H1 (cell line): ENCODE data around the gene CACNA2D3.

ENCODE experiments used
- CTCF ChIP-seq, 3 experiments: IDR thresholded peaks; 1 replicate in 2 of 3; 2 replicates in 1 of 3; pipeline versions ENCODE4 v1.5.1 to v1.6.1; 2011; ENCODE audit warnings: low read length in 3 of 3, mild to moderate bottlenecking in 3 of 3, inconsistent platforms in 2 of 3, low read depth in 1 of 3, moderate library complexity in 1 of 3; ENCODE audit not compliant: insufficient read depth in 1 of 3; ENCODE audit errors: control extremely low read depth in 1 of 3
- POLR2A ChIP-seq, 2 experiments: IDR thresholded peaks; 1 replicate in 1 of 2; 2 replicates in 1 of 2; pipeline ENCODE4 v1.6.1; 2011; ENCODE audit warnings: low read depth in 2 of 2, low read length in 2 of 2, mild to moderate bottlenecking in 2 of 2; ENCODE audit errors: control extremely low read depth in 1 of 2
- TBP ChIP-seq: IDR thresholded peaks from 2 replicates; pipeline ENCODE4 v1.6.1; 2011; ENCODE audit warnings: low read depth, low read length, improper control_type of control experiment
- ZNF274 ChIP-seq: IDR thresholded peaks from 2 replicates; pipeline ENCODE4 v1.7.0; 2012; ENCODE audit warnings: low read length, borderline replicate concordance; ENCODE audit errors: extremely low read depth

GRCh38 chr3:54349231-54349652, 226.9 kb downstream of the CACNA2D3 start:
- no peak for TF ChIP-seq CTCF (IDR thresholded peaks at IDR 0.05; ENCODE audit: control extremely low read depth in 1 of 3, insufficient read depth in 1 of 3, low read depth in 1 of 3, low read length in 3 of 3)
- TF ChIP-seq TBP: no peak
- no peak for TF ChIP-seq ZNF274
- TF ChIP-seq POLR2A (IDR thresholded peaks at IDR 0.05; ENCODE audit: control extremely low read depth in 1 of 2, low read depth in 2 of 2, low read length in 2 of 2): no peak
